NCI-H510A (cell line): Measurements from ENCODE around the gene WNT16.

Source experiments
- DNase-seq: peaks from one replicate; lab custom pipeline; 2025; lab: John Stamatoyannopoulos, UW

The WNT16 gene

GRCh38 chr7:121344093-121344492 is 15.3 kb downstream of the WNT16 start:
- DNase-seq = no peak

- DNase-seq = no peak
These were observed 15.7 kb downstream of the WNT16 start for GRCh38 chr7:121344497-121344896.

GRCh38 chr7:121351682-121352081 is 22.9 kb downstream of the WNT16 start:
- no peak for DNase-seq

GRCh38 chr7:121352323-121352722 is 23.5 kb downstream of the WNT16 start:
- no peak for DNase-seq

- no peak for DNase-seq
These were observed 26.8 kb downstream of the WNT16 start for GRCh38 chr7:121355574-121355973.

GRCh38 chr7:121360564-121360963 is 31.8 kb downstream of the WNT16 start:
- DNase-seq = no peak

- DNase-seq = no peak
These were observed 38.1 kb downstream of the WNT16 start for GRCh38 chr7:121366852-121367431.

- DNase-seq = no peak
These were observed 40.7 kb downstream of the WNT16 start for GRCh38 chr7:121369462-121369861.

- DNase-seq = no peak
These were observed 42.6 kb downstream of the WNT16 start for GRCh38 chr7:121371367-121371766.

GRCh38 chr7:121371883-121372282 is 43.1 kb downstream of the WNT16 start:
- DNase-seq = no peak

- DNase-seq = no peak
These were observed 43.7 kb downstream of the WNT16 start for GRCh38 chr7:121372376-121373010.

GRCh38 chr7:121373177-121373576 is 44.4 kb downstream of the WNT16 start:
- no peak for DNase-seq

GRCh38 chr7:121376979-121377378 is 48.2 kb downstream of the WNT16 start:
- no peak for DNase-seq

GRCh38 chr7:121379930-121380329 is 51.1 kb downstream of the WNT16 start:
- no peak for DNase-seq

- DNase-seq = no peak
These were observed 53.7 kb downstream of the WNT16 start for GRCh38 chr7:121382473-121382872.

GRCh38 chr7:121383235-121383910 is 54.6 kb downstream of the WNT16 start:
- no peak for DNase-seq

- no peak for DNase-seq
These were observed 55.5 kb downstream of the WNT16 start for GRCh38 chr7:121384265-121384664.

- no peak for DNase-seq
These were observed 56.4 kb downstream of the WNT16 start for GRCh38 chr7:121385056-121385799.

GRCh38 chr7:121385800-121386179 is 57.0 kb downstream of the WNT16 start:
- DNase-seq = no peak

GRCh38 chr7:121388950-121389349 is 60.1 kb downstream of the WNT16 start:
- DNase-seq = no peak

- DNase-seq = no peak
These were observed 61.3 kb downstream of the WNT16 start for GRCh38 chr7:121390109-121390508.

- DNase-seq = no peak
These were observed 61.8 kb downstream of the WNT16 start for GRCh38 chr7:121390617-121391016.
